Measurements from ENCODE around the gene FCHSD1.

- TF ChIP-seq CTCF (IDR thresholded peaks at IDR 0.05) = no peak
- no peak for TF ChIP-seq EZH2 (IDR thresholded peaks at IDR 0.05; ENCODE audit: borderline replicate concordance, insufficient read depth, low read depth, low read length, poor library complexity, severe bottlenecking)
These were observed 30.1 kb upstream of the FCHSD1 start for GRCh38 chr5:141681295-141681694.

Measured in B cell (primary cell).